ENCODE results near the gene SERPINA3.
"Not testable (repeated sequence)": the region's sequence is repeated elsewhere in the genome, so short reads cannot be mapped to it uniquely, and the experiment has no call there.

Gene SERPINA3

DNA sequence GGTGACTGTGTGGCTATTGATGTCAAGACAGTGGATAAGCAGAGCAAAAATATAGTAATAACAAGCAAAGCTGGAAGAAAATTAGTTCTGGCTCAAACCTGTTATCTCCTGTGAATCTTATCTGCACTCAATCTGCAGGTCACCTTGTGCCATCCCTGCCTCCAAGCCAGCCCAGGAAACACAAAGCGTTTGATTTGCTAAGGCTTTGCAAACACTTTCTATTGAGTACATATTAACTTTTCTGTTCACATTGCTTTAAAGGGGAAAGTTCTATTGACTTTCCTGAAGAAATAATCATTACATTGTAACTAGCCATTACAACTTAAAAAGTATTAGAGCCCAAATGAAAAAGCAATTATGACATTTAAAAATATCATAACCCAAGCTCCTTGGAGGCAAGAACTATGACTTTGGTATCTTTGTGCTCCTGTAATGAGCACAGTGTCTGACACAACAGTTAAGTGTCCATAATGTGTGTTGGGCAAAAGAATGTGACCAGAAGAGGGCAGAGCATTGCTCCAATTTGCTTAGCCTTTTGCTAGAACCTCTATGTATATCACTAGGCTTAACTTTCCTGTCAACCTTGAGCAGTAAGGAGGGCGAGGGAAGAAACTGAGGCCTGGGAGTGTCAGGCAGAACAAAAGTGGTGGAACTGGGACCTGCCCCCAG lies 24.7 kb downstream of the SERPINA3 start:
- no peak for DNase-seq

DNA sequence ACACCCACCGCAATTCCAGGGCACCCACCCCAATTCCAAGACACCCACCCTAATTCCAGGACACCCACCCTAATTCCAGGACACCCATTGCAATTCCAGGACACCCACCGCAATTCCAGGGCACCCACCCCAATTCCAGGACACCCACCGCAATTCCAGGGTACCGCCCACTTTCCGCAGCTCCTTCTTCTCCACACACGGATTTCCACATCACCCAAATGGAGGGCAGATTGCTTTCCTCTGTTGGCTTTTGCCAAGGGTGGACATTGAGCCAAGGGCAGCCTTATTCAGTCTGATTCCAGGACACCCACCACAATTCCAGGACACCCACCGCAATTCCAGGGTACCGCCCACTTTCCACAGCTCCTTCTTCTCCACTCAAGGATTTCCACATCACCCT lies 25.6 kb downstream of the SERPINA3 start:
- DNase-seq = not testable (repeated sequence)

DNA sequence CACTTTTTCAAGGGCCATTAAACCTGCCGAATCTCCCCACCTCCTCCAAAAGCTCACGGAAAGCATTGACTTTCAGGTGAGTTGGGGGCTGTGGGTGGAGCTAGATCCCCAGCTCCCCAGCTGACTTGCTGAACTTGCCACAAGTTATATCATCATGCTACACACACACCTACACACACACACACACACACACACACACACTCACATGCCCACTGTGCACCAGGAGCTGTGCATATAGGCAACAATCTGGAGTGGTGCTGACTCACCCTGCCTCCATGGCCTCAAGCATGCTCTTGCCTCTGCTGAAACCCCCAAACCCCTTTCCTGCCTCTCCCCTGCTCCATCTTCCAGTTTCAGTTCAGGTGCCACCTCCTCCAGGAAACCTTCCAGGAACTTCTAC lies 26.1 kb downstream of the SERPINA3 start:
- DNase-seq = no peak

DNA sequence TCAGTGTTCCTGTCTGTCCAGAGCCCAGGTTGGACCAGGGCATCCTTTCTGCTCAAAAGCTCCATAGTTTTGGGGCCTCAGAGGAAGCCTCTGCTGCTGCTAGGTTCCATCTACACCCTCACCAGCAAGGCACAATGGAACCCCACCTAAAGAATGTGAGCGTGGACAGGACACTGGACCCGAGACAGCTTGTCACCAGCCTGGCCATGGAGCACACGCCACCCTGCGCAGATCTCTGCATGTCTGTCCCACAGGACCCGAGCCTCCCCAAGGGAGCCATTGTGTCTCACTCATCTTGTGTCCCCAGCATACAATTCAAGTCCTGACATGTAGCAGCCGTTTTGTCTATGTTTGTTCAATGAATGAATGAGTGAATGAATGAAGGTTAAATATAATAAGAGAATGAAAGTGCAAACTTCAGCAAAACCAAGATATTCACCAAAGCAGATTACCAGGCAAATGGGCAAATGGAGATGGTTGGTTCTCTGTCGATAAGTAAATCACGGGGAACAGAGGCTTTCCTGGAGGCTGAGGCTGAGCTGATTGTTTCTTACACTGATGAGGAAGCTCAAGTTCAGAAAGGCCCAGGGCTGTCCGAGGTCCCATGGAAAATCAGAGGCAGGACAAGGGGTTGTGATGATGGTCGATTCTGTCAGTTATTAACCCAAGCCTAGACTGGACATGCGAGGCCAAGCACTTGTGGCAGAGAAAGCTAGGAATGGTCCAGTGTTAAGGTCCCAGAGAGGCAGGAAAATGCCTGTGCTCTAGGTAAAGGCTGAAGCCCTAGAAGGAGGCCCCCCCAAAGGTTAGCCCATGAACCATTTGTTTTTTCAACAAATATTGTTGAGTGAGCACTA lies 27.0 kb downstream of the SERPINA3 start:
- DNase-seq = no peak

DNA sequence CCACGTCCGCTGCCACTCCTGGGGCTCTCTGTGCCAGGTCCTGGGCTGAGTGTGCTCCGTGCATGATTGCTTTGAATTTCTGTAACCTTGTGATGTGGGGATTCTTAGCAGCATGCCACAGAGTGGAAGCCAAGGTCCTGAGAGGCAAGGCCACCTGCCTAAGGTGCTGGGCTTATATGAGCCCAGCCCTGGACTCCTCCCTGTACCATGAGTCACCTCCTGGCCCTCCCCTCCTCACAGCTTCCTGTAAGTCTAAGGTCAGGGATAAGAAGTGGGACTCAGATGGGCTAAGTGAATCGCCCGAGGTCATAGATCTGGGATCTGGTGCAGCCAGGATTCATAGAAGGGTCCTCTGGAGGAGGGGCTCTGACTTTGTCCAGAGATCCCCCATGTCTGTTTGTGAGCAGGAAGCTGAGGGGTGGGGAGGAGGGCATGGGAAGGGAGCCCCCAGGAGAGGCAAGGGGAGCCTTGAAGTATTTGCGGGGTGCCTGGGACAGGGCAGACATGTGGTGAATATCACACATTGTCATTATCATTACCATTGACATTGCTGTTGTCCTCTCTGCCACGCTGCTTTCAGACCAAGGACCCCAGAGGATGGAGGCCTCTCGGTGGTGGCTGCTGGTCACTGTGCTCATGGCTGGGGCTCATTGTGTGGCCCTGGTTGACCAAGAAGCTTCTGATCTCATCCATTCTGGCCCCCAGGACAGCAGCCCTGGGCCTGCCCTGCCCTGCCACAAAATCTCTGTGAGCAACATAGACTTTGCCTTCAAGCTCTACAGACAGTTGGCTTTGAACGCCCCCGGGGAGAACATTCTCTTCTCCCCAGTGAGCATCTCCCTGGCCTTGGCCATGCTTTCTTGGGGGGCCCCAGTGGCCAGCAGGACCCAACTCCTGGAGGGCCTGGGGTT lies 28.8 kb downstream of the SERPINA3 start:
- DNase-seq = no peak

DNA sequence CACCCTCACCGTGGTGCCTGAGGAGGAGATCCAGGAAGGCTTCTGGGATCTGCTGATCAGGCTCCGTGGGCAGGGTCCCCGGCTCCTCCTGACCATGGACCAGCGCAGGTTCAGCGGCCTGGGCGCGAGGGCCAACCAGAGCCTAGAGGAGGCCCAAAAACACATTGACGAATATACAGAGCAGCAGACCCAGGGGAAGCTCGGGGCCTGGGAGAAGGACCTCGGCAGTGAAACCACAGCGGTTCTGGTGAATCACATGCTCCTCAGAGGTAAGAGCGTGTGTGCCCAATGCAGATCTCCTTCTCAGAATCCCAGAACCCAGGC lies 29.4 kb downstream of the SERPINA3 start:
- no peak for DNase-seq

DNA sequence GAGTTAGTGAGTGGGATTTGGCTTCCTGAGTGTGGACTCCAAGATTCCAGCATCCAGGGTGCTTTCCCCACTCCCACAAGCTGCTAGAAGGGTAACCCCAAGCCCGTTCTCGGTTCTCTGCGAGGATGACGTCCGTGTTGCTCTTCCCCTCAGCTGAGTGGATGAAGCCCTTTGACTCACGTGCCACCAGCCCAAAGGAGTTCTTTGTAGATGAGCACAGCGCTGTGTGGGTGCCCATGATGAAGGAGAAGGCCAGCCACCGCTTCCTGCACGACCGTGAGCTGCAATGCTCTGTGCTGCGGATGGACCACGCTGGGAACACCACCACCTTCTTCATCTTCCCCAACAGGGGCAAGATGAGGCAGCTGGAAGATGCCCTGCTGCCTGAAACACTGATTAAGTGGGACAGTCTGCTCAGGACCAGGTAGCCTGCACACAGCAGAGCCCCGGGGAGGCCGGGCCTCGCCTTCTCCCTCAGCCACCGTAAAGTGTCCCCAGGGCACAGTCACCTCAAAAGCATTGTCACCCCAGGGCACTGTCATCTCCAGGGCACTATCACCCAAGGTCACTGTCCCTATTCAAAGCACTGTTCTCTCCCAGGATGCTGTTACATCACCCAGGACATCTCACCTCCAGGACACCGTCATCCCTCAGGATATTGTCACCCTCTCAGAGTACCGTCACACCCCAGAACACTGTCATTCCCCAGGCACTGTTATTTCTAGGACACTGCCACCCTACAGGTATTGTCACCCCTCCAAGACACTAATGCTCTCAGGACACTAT lies 31.3 kb downstream of the SERPINA3 start:
- DNase-seq = no peak

DNA sequence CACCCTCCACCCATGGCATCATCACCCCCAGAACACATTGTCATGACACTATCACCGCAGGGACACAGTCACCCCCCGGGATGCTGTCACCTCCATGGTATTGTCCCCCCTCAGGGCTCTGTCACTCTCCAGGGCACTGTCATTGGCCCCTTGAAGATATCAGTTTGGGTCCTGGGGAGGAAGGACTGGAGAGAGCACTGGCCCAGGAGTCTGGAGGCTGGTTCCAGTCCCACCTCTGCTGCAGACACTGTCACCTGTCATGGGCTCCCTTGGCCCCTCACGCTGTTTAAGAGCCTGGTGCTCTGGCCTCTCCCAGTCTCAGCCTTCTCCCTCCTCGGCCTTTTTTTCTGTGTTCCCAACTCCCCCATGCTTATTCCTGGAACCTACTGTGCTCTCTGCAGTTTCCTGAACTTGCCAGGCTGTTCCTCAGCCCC lies 31.9 kb downstream of the SERPINA3 start:
- no peak for DNase-seq

DNA sequence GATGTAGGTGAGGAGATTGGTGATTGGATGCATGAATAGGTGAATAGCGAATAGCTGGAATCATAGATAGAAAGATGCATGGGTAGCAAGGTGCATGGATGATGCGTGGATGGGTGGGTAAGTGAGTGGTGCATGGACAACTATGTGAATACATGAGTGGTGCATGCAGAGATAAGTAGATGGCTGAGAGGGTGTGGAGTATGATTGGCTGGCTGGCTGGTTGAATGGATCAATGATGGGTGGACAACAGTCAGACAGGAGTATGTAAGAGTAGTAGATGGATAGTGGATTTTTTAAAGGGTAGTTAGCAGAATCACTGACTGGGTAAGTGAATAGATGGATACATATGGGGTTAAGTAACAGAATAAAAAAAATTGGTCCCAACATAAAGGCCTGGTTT lies 33.9 kb downstream of the SERPINA3 start:
- DNase-seq = no peak

DNA sequence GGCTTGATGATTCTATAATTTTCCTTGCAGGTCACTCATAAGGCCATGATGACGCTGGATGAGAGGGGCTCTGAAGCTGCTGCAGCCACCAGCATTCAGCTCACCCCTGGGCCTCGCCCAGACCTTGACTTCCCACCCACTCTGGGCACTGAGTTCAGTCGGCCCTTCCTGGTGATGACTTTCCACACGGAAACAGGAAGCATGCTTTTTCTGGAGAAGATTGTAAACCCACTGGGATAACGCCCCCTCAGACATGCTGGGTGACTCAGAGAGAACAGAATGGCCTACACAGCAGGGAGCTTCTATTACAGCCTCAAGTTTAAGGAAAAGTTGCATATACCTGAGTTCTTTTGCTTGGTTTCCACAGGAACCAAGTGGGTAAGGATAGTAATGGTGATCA lies 34.3 kb downstream of the SERPINA3 start:
- no peak for DNase-seq

DNA sequence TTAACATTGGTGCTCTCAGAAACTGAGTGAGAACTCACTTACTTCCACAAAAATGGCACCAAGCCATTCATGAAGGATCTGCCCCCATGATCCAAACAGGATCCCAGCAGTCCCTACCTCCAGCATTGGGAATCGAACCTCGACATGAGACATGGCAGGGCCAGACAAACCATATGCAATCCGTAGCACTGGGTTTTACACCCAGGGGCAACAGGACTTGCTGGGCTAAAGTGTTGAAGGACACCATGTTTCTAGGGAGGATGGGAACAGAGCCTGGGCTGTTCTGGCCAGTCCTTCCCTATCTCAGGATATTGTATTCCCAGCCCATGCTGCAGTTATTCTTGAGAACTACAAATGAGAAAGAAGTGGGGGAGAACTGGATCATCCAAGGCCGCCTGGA lies 36.6 kb downstream of the SERPINA3 start:
- no peak for DNase-seq

DNA sequence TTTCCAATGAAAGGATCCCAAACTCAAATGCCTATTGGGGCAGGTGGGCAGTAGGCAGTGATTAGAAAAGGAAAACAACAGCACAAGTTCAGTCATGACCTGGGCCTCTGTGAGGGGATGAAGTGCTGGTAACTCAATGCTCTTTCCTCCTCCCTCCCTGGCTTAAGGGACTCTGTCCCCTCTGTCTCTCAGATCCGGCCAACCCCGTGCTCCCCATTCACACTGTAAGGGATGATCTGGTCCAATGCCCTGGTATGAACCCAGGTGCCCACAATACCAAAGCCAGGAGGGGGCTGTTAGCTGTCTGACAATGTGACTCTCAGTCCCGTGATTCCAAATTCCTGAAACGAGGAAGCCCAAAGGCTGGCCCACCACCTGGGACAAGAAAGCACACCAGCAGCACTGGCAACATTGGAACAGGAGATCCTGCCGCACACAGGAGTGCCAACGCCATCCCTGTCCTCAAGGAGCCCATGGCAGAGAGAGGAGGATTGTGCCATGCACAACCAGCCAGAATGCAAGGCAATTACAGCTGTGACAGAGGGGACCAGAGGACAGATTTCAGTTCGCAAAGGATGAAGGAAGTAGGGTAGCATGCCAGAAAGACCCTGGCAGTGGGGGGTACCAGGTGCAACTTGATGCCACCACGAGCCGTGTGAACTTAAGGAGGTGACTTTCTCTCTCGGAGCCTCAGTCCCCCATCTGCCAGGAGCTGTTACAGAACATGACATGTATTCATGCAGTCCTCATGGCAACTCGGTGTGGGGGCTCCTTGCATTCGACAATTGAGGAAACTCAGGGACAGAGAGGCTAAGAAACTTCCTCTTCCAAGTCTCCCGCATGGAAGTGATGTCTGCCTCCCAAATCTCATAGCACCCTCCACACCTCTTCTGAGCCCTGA lies 37.6 kb downstream of the SERPINA3 start:
- DNase-seq = no peak

DNA sequence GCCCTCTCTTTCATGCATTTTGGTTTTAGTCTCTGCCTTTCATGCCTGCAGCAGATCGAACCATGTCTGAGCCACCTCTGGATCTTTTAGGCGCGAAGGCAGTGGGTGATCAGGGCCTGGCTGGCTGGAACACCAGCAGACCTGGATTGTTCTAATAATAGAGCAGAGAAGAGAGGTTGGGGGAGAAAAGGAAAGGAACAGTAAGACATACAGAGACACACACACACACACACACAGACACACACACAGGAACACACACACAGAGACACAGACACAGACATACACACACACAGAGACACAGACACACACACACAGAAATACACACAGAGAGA lies 38.2 kb downstream of the SERPINA3 start:
- no peak for DNase-seq

DNA sequence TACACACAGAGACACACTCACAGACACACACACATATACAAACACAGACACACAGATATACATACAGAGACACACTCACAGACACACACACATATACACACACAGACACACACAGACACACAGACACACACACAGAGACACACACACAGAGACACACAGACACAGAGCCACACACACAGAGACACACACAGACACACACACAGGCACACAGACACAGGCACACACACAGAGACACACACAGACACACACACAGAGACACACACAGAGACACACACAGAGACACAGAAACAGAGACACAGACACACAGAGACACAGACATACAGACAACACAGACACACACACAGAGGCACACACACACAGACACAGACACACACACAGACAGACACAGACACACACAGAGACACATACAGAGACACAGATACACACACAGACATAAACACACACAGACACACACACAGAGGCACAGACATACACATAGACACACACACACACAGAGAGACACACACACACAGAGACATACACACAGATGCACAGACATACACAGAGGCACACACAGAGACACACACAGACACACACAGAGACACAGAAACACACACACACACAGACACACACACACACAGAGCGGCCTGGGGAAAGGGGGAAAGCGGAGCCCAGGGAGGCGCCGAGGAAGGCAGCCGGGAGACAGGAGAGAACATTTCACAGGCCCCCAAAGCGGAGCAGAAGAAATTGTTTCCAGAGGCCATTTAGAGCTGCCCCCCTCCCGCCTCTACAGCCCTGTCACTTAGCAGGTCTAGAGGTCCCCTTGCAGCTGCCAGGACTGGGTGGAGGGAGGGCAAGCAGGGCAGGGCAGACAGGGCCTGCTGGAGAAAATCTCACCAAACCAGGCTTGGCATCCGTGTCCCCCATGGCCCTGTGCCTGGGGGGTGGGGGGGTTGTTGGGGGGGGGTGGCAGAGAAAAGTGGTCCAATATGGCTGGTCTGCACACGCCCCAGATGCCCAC lies 38.9 kb downstream of the SERPINA3 start:
- no peak for DNase-seq

DNA sequence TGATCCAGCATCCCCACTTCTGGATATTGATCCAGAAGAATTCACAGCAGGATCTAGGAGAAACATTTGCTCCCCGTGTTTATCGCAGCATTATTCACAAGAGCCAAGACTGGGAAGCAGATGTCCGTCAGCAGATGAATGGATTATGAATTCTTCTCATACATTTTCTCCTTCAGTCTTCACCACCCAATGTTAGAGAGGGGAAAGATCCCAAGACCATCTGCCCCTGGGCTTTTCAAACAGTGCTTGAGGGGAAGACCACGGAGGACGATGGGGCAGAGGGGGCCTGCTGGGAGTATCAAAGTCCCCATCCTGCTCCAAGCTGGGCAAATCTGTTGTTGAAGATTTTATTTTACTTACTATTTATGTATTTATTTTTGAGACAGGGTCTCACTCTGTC lies 41.1 kb downstream of the SERPINA3 start:
- no peak for DNase-seq

DNA sequence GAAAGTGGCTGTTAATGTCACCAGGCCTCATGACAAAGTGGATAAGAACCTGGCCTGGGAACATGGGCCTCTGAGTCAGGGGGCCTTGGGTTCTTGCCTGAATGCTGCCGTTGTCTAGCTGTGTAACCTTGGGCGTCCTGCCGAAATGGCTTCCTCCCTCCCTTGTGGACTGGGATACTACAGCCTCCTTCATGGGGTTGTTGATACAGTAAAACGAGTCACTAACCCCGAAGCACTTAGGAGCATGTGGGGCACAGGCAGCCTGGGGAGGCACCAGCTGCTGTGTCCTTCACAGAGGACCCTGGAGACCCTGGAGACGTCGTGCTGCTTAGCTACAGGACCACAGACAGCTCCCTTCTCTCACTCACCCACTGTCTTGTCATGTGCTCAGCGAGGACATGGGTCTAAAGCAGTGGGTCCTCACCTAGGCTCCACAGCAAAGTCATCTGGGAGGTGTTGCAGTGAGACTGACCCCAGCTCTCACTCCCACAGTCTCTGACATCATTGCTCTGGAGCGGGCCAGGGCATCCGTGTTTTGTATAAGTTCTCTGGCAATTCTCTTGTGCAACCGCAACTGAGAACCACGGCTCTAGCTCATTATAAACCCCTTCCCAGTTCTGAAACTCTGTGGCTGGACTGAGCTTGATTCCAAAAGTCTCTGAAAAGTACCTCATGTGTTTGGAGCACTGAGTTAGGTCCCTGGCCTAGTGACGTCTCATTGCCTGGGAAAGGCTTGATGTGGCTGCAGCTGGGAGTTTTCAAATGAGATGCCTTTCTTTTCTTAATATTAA lies 42.1 kb downstream of the SERPINA3 start:
- no peak for DNase-seq

DNA sequence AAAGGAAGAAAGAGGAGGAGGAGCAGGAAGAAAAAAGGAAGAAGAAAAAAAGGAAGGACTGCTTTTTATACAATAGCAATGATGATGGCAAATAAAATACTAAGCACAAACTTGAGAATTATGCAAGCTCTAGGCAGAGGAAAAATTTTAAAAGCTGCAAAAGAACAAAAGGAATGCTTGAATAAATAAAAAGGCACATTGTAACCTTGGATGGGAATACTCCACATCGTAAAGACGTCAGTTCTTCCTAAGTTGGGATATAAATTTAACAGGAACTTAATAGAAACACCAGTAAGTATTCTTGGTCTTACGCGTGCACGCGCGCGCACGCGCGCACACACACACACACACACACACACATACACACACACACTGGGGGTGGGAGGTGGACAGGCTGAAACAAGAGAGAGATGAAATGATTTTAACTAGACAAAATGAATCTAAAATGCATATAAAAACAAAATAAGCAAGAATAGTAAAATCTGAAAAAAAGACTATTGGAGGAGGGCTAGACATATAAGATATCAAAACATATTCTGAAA lies 43.0 kb downstream of the SERPINA3 start:
- DNase-seq = no peak

DNA sequence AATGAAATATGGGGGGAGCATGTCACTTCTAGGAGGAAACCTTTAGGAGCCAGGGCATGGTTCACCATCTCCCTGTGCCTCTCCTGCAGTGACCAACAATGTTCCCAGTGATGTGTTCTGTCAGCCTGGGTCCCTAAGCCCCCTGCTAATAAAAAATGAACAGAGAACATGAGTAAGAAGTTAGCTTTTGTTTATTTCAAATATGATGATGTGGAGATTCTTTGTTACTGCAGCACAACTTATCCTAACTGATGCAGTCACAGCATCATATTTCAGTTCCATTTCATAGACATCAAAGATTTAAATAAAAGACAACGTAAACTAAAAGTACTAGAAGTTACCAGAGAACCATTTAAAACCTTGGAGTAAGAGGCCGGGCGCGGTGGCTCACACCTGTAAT lies 43.9 kb downstream of the SERPINA3 start:
- DNase-seq = no peak

DNA sequence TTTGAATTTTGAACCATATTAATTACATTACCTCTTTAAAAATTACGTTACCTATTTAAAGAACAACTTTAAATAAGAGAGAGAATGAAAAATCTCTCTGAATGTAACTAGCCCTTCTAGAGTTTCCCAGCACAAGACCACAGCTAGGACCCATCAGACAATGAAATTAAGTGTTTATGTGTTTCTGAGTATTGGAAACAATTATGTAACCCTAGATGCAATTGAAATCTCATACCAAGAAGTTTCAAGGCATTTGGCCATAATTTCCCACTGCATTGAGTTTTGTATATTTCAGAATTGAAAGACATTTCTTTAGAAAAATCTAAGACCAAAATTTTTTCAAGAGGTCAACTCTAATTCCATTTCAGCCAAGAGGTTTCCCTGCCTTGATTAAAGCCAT lies 47.1 kb downstream of the SERPINA3 start:
- DNase-seq = no peak

All from NCI-H1436 treated with DMSO at 0.1 percent for 48 hours (cell line).